ENCODE results near the gene FBXO46.

DNA sequence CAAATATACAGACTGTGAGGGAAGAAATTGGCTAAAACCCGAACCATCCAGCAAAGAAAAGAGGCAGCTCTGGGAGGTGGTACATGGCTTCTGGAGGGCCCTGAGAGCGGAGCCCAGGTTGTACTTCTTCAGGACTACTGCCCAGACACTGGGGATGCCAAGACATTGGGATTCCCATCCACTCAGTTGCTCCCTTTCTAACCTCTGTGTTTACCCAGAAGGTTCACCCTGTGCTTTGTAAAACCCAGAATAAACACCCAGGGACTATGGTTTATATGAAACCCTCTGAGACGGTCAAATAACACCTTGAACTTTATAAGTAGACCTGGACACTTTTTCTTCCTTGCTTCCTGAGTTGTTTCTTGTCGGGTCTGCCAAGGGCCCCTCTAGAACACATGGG, 12.3 kb upstream of the FBXO46 start:
- TF ChIP-seq NFKBIZ (CRISPR knock-in tag; IDR thresholded peaks at IDR 0.05) (no peak), MAFF (IDR thresholded peaks at IDR 0.05; ENCODE audit: low read depth, low read length) (no peak), KDM5A (IDR thresholded peaks at IDR 0.05; ENCODE audit: borderline replicate concordance, low read length) (no peak), HDAC1 (CRISPR knock-in tag; IDR thresholded peaks at IDR 0.05) (no peak), SMARCC2 (IDR thresholded peaks at IDR 0.05) (no peak), ZBTB40 (IDR thresholded peaks at IDR 0.05) (no peak), ZBTB40 (CRISPR knock-in tag; IDR thresholded peaks at IDR 0.05) (no peak), REST (IDR thresholded peaks at IDR 0.05; ENCODE audit: borderline replicate concordance in 1 of 2, low read depth in 1 of 2, low read length in 2 of 2) (no peak), JUN (CRISPR knock-in tag; IDR thresholded peaks at IDR 0.05) (no peak), EZH2 (conservative IDR thresholded peaks at IDR 0.05; ENCODE audit: low read depth, low read length) (no peak)
